ENCODE results near the gene ELL. TPM values are rescaled to one million over a fixed set of nuclear protein-coding genes. Genes with fewer than 3 reads are reported as not detected.
A peak's percentile ranks its signal among the peaks of the same experiment; 100 is the strongest.

ELL gene
- total and polyA plus RNA-seq, 9 of the 15 experiments (the other 6 are each of a cell fraction or from before 2014, with no cell fraction given): 0.24 to 22.5 (median 4.1) TPM

DNA sequence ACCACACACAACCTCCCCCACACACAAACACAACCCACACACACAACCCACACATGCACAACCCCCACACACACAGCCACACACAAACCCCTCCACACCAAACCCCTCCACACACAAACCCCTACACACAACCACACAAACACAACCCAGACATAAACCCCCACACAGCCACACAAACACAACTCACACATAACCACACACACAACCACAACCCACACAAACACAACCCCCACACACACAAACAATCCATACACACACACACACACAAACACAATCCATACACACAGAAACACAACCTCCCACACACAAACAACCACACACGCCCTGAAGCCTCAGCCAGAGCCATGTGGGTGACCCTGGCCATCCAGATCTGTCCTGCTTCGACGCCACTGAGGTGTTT lies 53.9 kb downstream of the ELL start (continued):
- no peak for TF ChIP-seq MXI1 (IDR thresholded peaks at IDR 0.05; ENCODE audit: low read depth, low read length)
- TF ChIP-seq, protein P1, sequence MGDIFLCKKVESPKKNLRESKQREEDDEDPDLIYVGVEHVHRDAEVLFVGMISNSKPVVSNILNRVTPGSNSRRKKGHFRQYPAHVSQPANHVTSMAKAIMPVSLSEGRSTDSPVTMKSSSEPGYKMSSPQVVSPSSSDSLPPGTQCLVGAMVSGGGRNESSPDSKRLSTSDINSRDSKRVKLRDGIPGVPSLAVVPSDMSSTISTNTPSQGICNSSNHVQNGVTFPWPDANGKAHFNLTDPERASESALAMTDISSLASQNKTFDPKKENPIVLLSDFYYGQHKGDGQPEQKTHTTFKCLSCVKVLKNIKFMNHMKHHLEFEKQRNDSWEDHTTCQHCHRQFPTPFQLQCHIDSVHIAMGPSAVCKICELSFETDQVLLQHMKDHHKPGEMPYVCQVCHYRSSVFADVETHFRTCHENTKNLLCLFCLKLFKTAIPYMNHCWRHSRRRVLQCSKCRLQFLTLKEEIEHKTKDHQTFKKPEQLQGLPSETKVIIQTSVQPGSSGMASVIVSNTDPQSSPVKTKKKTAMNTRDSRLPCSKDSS (IDR thresholded peaks at IDR 0.05; ENCODE audit: low read depth, partially characterized antibody): peak; percentile 30
- no peak for TF ChIP-seq TFAP4 (CRISPR knock-in tag; IDR thresholded peaks at IDR 0.05; ENCODE audit: borderline replicate concordance)
- TF ChIP-seq, protein P2, sequence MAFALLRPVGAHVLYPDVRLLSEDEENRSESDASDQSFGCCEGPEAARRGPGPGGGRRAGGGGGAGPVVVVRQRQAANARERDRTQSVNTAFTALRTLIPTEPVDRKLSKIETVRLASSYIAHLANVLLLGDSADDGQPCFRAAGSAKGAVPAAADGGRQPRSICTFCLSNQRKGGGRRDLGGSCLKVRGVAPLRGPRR (CRISPR knock-in tag; IDR thresholded peaks at IDR 0.05): no peak
- no peak for TF ChIP-seq ZNF445 (CRISPR knock-in tag; IDR thresholded peaks at IDR 0.05; ENCODE audit: low read depth)
- 0 out of 2 replicates have a peak, but pooled peaks have one; percentile 18 for TF ChIP-seq BCOR (IDR thresholded peaks at IDR 0.05)
- TF ChIP-seq FOXJ3 (CRISPR knock-in tag; IDR thresholded peaks at IDR 0.05): no peak
- no peak for TF ChIP-seq ZNF212 (CRISPR knock-in tag; IDR thresholded peaks at IDR 0.05)
- TF ChIP-seq, protein P3, sequence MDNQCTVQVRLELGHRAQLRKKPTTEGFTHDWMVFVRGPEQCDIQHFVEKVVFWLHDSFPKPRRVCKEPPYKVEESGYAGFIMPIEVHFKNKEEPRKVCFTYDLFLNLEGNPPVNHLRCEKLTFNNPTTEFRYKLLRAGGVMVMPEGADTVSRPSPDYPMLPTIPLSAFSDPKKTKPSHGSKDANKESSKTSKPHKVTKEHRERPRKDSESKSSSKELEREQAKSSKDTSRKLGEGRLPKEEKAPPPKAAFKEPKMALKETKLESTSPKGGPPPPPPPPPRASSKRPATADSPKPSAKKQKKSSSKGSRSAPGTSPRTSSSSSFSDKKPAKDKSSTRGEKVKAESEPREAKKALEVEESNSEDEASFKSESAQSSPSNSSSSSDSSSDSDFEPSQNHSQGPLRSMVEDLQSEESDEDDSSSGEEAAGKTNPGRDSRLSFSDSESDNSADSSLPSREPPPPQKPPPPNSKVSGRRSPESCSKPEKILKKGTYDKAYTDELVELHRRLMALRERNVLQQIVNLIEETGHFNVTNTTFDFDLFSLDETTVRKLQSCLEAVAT (IDR thresholded peaks at IDR 0.05): peak; percentile 49 to 56; a peak in 2 of 4 replicates
- TF ChIP-seq ARID4B (CRISPR knock-in tag; IDR thresholded peaks at IDR 0.05): no peak
- TF ChIP-seq, protein P4, sequence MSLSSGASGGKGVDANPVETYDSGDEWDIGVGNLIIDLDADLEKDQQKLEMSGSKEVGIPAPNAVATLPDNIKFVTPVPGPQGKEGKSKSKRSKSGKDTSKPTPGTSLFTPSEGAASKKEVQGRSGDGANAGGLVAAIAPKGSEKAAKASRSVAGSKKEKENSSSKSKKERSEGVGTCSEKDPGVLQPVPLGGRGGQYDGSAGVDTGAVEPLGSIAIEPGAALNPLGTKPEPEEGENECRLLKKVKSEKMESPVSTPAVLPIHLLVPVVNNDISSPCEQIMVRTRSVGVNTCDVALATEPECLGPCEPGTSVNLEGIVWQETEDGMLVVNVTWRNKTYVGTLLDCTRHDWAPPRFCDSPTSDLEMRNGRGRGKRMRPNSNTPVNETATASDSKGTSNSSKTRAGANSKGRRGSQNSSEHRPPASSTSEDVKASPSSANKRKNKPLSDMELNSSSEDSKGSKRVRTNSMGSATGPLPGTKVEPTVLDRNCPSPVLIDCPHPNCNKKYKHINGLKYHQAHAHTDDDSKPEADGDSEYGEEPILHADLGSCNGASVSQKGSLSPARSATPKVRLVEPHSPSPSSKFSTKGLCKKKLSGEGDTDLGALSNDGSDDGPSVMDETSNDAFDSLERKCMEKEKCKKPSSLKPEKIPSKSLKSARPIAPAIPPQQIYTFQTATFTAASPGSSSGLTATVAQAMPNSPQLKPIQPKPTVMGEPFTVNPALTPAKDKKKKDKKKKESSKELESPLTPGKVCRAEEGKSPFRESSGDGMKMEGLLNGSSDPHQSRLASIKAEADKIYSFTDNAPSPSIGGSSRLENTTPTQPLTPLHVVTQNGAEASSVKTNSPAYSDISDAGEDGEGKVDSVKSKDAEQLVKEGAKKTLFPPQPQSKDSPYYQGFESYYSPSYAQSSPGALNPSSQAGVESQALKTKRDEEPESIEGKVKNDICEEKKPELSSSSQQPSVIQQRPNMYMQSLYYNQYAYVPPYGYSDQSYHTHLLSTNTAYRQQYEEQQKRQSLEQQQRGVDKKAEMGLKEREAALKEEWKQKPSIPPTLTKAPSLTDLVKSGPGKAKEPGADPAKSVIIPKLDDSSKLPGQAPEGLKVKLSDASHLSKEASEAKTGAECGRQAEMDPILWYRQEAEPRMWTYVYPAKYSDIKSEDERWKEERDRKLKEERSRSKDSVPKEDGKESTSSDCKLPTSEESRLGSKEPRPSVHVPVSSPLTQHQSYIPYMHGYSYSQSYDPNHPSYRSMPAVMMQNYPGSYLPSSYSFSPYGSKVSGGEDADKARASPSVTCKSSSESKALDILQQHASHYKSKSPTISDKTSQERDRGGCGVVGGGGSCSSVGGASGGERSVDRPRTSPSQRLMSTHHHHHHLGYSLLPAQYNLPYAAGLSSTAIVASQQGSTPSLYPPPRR (CRISPR knock-in tag; IDR thresholded peaks at IDR 0.05; ENCODE audit: borderline replicate concordance): no peak
- TF ChIP-seq, protein P5, sequence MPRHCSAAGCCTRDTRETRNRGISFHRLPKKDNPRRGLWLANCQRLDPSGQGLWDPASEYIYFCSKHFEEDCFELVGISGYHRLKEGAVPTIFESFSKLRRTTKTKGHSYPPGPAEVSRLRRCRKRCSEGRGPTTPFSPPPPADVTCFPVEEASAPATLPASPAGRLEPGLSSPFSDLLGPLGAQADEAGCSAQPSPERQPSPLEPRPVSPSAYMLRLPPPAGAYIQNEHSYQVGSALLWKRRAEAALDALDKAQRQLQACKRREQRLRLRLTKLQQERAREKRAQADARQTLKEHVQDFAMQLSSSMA (CRISPR knock-in tag; IDR thresholded peaks at IDR 0.05): no peak
- no peak for TF ChIP-seq GTF2A2 (tag; IDR thresholded peaks at IDR 0.05)
